Psoas muscle (tissue), 8 donors: ENCODE results near the gene OBSCN. TPM values are rescaled to one million over a fixed set of nuclear protein-coding genes. Genes with fewer than 3 reads are reported as not detected.
A peak's percentile ranks its signal among the peaks of the same experiment; 100 is the strongest.

Experiments used
- ATAC-seq, 4 donors: fragments of 200-7000 bp; cut with Tn5 transposase; one replicate each; pipeline ENCODE4 v1.9.1; 2020; ENCODE audit warnings: moderate library complexity in 3 of 4, mild to moderate bottlenecking in 2 of 4
- DNase-seq, 2 donors: peaks; one replicate each; pipeline ENCODE4 v3.0.0-alpha.2; 2020
- H3K27ac ChIP-seq: fragments of 200-600 bp; one replicate; pipeline ENCODE4 v1.8.0; 2022
- H3K27me3 ChIP-seq, 3 donors: fragments of 200-600 bp in 1 of 3; one replicate each; pipeline versions ENCODE4 v1.6.1 to v1.8.0; 2013 to 2022; ENCODE audit warnings: low read length in 2 of 3, mild to moderate bottlenecking in 2 of 3, moderate library complexity in 1 of 3; ENCODE audit not compliant: insufficient read depth in 3 of 3
- H3K36me3 ChIP-seq, 2 donors: fragments of 200-600 bp in 1 of 2; one replicate each; pipeline versions ENCODE4 v1.6.1 to v1.8.0; 2013 to 2022; ENCODE audit warnings: low read depth in 1 of 2, mild to moderate bottlenecking in 1 of 2, moderate library complexity in 1 of 2; ENCODE audit not compliant: insufficient read depth in 1 of 2
- H3K4me1 ChIP-seq: fragments of 200-600 bp; one replicate; pipeline ENCODE4 v1.8.0; 2022
- H3K4me3 ChIP-seq: fragments of 200-600 bp; one replicate; pipeline ENCODE4 v1.8.0; 2022; ENCODE audit warnings: mild to moderate bottlenecking
- H3K9me3 ChIP-seq: fragments of 200-600 bp; one replicate; pipeline ENCODE4 v1.8.0; 2022
- WGBS, 3 donors: extraction: QIAGEN DNeasy Blood & Tissue Kit; methylation state at CpG; one replicate each; pipeline versions ENCODE4 v1.1.6 to v1.1.7; 2013; 5-methylcytosine and 5-hydroxymethylcytosine counted together
- intact Hi-C, 2 donors: fragments of 100-400 bp; cut with DNase I; formaldehyde crosslinking; loops; one replicate each; pipeline versions ENCODE4 v1.11.0 to v1.14.2; 2022
- polyA plus RNA-seq, 3 donors: library from polyadenylated mRNA; stranded (reverse); fragments of 200-250 nt; gene quantifications; one replicate each; pipeline ENCODE4 v1.2.3, GENCODE V29; 2013
- total RNA-seq, 4 donors: library from RNA; stranded (reverse); fragmentation: NEBNext Ultra II Directional in 2 of 4; extraction: Animal tissue kit (Norgen Biotek cat#: 25700) in 2 of 4; gene quantifications; one replicate each; pipeline versions ENCODE4 v1.2.1 to v1.2.4, GENCODE V29; 2021 to 2023
- TF ChIP-seq, protein P1 (sequence below): fragments of 200-600 bp; IDR thresholded peaks from one replicate; pipeline ENCODE4 v1.8.0; 2022; ENCODE audit warnings: antibody characterized with exemption
- donor health status: healthy with polysubstance abuse.
- donor health status: DM: no; HTN: no; CAD: no; lungs with moderate emphysema.
- donor health status: Bipolar disorder and iron deficiency.
- donor health status: healthy.
- donor health status: DM: yes; HTN: yes; CAD: no.
- donor health status: DM: no; HTN: no; CAD: no.
- donor health status: DM: no; HTN: no; CAD: no.
- donor health status: DM: yes; HTN: yes; CAD: no.

Gene OBSCN
- total and polyA plus RNA-seq, 7 donors, result 397 to 1,869 (median 1,061) TPM

GRCh38 chr1:228351850-228352249 lies 144.0 kb downstream of the OBSCN start:
- H3K4me3 ChIP-seq, result no peak overlapping the region
- intact Hi-C loops, result no loop called here
- DNase-seq, result peak; percentile 10 to 56
- no peak for ATAC-seq
- TF ChIP-seq, protein P1, sequence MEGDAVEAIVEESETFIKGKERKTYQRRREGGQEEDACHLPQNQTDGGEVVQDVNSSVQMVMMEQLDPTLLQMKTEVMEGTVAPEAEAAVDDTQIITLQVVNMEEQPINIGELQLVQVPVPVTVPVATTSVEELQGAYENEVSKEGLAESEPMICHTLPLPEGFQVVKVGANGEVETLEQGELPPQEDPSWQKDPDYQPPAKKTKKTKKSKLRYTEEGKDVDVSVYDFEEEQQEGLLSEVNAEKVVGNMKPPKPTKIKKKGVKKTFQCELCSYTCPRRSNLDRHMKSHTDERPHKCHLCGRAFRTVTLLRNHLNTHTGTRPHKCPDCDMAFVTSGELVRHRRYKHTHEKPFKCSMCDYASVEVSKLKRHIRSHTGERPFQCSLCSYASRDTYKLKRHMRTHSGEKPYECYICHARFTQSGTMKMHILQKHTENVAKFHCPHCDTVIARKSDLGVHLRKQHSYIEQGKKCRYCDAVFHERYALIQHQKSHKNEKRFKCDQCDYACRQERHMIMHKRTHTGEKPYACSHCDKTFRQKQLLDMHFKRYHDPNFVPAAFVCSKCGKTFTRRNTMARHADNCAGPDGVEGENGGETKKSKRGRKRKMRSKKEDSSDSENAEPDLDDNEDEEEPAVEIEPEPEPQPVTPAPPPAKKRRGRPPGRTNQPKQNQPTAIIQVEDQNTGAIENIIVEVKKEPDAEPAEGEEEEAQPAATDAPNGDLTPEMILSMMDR, result no peak
- WGBS, 3 donors, result 66 to 80% (median 75%) methylated on average over 13 of the region's 13 CpGs
- H3K9me3 ChIP-seq, result no peaks in the 10 kb centered on the region
- H3K36me3 ChIP-seq, result peaks cover 0 to 99% of the 10 kb centered on the region in 2 donors
- H3K4me1 ChIP-seq, result no peaks in the 10 kb centered on the region
- no peak overlapping the region for H3K27ac ChIP-seq
- H3K27me3 ChIP-seq, result no peaks in the 10 kb centered on the region

DNA sequence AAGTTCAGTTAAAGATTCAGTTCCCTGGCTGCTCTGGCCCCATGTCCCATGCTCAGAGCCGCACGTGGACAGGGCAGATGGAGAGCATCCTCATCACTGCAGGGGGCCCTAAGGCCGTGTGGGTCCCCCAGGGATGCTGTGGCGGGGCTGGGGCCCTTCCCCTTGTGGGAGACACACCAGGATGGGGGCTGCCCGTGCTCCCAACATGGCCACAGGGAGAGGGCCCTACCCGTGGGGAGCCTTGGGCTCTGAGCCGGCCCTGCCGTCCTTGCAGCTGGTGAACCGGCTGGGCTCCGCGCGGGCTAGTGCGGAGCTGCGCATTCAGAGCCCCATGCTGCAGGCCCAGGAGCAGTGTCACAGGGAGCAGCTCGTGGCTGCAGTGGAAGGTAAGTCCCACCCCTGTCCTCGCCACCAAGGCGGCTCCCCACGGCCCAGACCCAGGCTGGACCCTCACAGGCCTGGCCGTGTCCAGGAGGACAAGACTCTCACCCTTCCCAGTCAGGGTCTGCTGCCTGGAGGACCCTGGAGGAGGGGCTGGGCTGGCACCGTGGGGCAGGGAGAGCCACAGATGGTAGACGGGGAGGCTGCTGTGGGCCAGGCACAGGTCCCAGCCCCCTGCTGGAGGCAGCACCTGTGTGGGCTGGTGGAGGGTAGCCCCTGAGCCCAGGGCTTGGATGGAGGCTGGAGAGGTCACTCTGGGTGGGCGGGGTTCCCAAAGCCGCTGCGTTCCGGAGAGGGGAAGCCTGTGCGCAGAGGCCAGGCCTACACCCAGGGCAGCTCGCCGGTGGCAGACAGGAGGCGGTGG lies 145.0 kb downstream of the OBSCN start:
- TF ChIP-seq, protein P1, result no peak
- H3K27ac ChIP-seq, result no peak overlapping the region
- H3K4me3 ChIP-seq, result no peak overlapping the region
- 82 to 85% (median 84%) methylated on average over 28 to 29 of the region's 29 CpGs for WGBS, 3 donors
- intact Hi-C loops, result no loop called here
- DNase-seq, result peak; percentile 14 to 54
- peaks cover 0 to 100% of the 10 kb centered on the region in 2 donors for H3K36me3 ChIP-seq
- H3K27me3 ChIP-seq, result no peaks in the 10 kb centered on the region
- peak; percentile 1 to 16 (median 2) for ATAC-seq
- no peaks in the 10 kb centered on the region for H3K4me1 ChIP-seq
- no peaks in the 10 kb centered on the region for H3K9me3 ChIP-seq

GRCh38 chr1:228353601-228354371 lies 145.9 kb downstream of the OBSCN start:
- no peaks in the 10 kb centered on the region for H3K9me3 ChIP-seq
- ATAC-seq (peak; percentile 1 to 15 (median 4)), DNase-seq (peak; percentile 9 to 61)
- WGBS, 3 donors, result 55 to 71% (median 55%) methylated on average over 11 of the region's 11 CpGs
- TF ChIP-seq, protein P1, result no peak
- no peak overlapping the region for H3K4me3 ChIP-seq
- H3K36me3 ChIP-seq, result peaks cover 0 to 98% of the 10 kb centered on the region in 2 donors
- H3K27ac ChIP-seq, result no peak overlapping the region
- no peaks in the 10 kb centered on the region for H3K27me3 ChIP-seq
- intact Hi-C loops, result no loop called here
- H3K4me1 ChIP-seq, result no peaks in the 10 kb centered on the region

- Histone ChIP-seq H3K9me3 (no peaks in the 10 kb centered on the region), H3K4me1 (no peaks in the 10 kb centered on the region), H3K4me3 (no peak overlapping the region), H3K36me3 (peaks cover 0 to 98% of the 10 kb centered on the region in 2 donors), H3K27me3 (no peaks in the 10 kb centered on the region), H3K27ac (no peak overlapping the region)
- WGBS, 3 donors, result 69 to 80% (median 73%) methylated on average over 19 of the region's 19 CpGs
- peak in 2 of 4 donors; percentile 2 for ATAC-seq
- TF ChIP-seq, protein P1, result no peak
- no peak for DNase-seq
- intact Hi-C loops, result no loop called here
Observed at GRCh38 chr1:228354390-228355320, 146.8 kb downstream of the OBSCN start.
